ENCODE measurements around the gene NPR3.

GRCh38 chr5:32735512-32735911 is 24.4 kb downstream of the NPR3 start:
- TF ChIP-seq CTCF (IDR thresholded peaks at IDR 0.05) = no peak
- no peak for TF ChIP-seq POLR2AphosphoS5 (IDR thresholded peaks at IDR 0.05)

Data from esophagus muscularis mucosa (tissue), 3 donors.